ENCODE results near the gene PIP5KL1.

The PIP5KL1 gene

GRCh38 chr9:127945942-127946341 is 15.4 kb upstream of the PIP5KL1 start:
- Histone ChIP-seq H3K4me1 (ENCODE audit: low read depth, poor library complexity, severe bottlenecking) (peaks cover 7% of the 10 kb centered on the region), H3K27me3 (ENCODE audit: insufficient read depth, low read depth) (no peaks in the 10 kb centered on the region), H2AFZ (ENCODE audit: low read depth) (no peak overlapping the region), H3K4me3 (IDR thresholded peaks at IDR 0.05; ENCODE audit: insufficient read depth, low read depth, low read length) (no peak overlapping the region), H4K20me1 (ENCODE audit: insufficient read depth) (no peaks in the 10 kb centered on the region), H3K79me2 (ENCODE audit: insufficient read depth, low read depth) (no peaks in the 10 kb centered on the region), H3K9ac (no peak overlapping the region), H3K27ac (no peak overlapping the region), H3K4me2 (no peak overlapping the region), H3K36me3 (ENCODE audit: insufficient read depth) (no peaks in the 10 kb centered on the region)
- no peak for TF ChIP-seq CTCF (conservative IDR thresholded peaks at IDR 0.05; ENCODE audit: low read depth, low read length)

- Histone ChIP-seq H3K9ac (no peak overlapping the region), H3K27ac (no peak overlapping the region), H3K4me3 (IDR thresholded peaks at IDR 0.05; ENCODE audit: insufficient read depth, low read depth, low read length) (no peak overlapping the region), H3K36me3 (ENCODE audit: insufficient read depth) (no peaks in the 10 kb centered on the region), H2AFZ (ENCODE audit: low read depth) (no peak overlapping the region), H4K20me1 (ENCODE audit: insufficient read depth) (no peaks in the 10 kb centered on the region), H3K79me2 (ENCODE audit: insufficient read depth, low read depth) (no peaks in the 10 kb centered on the region), H3K4me2 (no peak overlapping the region), H3K27me3 (ENCODE audit: insufficient read depth, low read depth) (no peaks in the 10 kb centered on the region), H3K4me1 (ENCODE audit: low read depth, poor library complexity, severe bottlenecking) (peaks cover 7% of the 10 kb centered on the region)
- TF ChIP-seq CTCF (conservative IDR thresholded peaks at IDR 0.05; ENCODE audit: low read depth, low read length), result no peak
These were observed 14.8 kb upstream of the PIP5KL1 start for GRCh38 chr9:127945338-127945737.

- H3K4me2 ChIP-seq, result no peak overlapping the region
- no peak overlapping the region for H3K27ac ChIP-seq
- H3K4me1 ChIP-seq (ENCODE audit: low read depth, poor library complexity, severe bottlenecking), result peaks cover 7% of the 10 kb centered on the region
- no peaks in the 10 kb centered on the region for H4K20me1 ChIP-seq (ENCODE audit: insufficient read depth)
- no peaks in the 10 kb centered on the region for H3K36me3 ChIP-seq (ENCODE audit: insufficient read depth)
- no peaks in the 10 kb centered on the region for H3K79me2 ChIP-seq (ENCODE audit: insufficient read depth, low read depth)
- H3K4me3 ChIP-seq (IDR thresholded peaks at IDR 0.05; ENCODE audit: insufficient read depth, low read depth, low read length), result no peak overlapping the region
- no peaks in the 10 kb centered on the region for H3K27me3 ChIP-seq (ENCODE audit: insufficient read depth, low read depth)
- no peak overlapping the region for H2AFZ ChIP-seq (ENCODE audit: low read depth)
- no peak for TF ChIP-seq CTCF (conservative IDR thresholded peaks at IDR 0.05; ENCODE audit: low read depth, low read length)
- no peak overlapping the region for H3K9ac ChIP-seq
These were observed 14.1 kb upstream of the PIP5KL1 start for GRCh38 chr9:127944586-127945218.

GRCh38 chr9:127943731-127944144 is 13.2 kb upstream of the PIP5KL1 start:
- no peak overlapping the region for H3K4me2 ChIP-seq

More at GRCh38 chr9:127943731-127944144, 13.2 kb upstream of the PIP5KL1 start:
- Histone ChIP-seq H4K20me1 (ENCODE audit: insufficient read depth) (no peaks in the 10 kb centered on the region), H3K4me1 (ENCODE audit: low read depth, poor library complexity, severe bottlenecking) (peaks cover 7% of the 10 kb centered on the region), H3K27ac (no peak overlapping the region), H2AFZ (ENCODE audit: low read depth) (no peak overlapping the region), H3K79me2 (ENCODE audit: insufficient read depth, low read depth) (no peaks in the 10 kb centered on the region), H3K4me3 (IDR thresholded peaks at IDR 0.05; ENCODE audit: insufficient read depth, low read depth, low read length) (no peak overlapping the region), H3K9ac (no peak overlapping the region), H3K27me3 (ENCODE audit: insufficient read depth, low read depth) (no peaks in the 10 kb centered on the region), H3K36me3 (ENCODE audit: insufficient read depth) (no peaks in the 10 kb centered on the region)
- peak; percentile 86 for TF ChIP-seq CTCF (conservative IDR thresholded peaks at IDR 0.05; ENCODE audit: low read depth, low read length)
